H9 (cell line): ENCODE measurements around the gene GLIPR2. TPM values are rescaled to one million over a fixed set of nuclear protein-coding genes. Genes with fewer than 3 reads are reported as not detected.

Source experiments
- DNase-seq: peaks from one replicate; pipeline ENCODE4 v3.0.0-alpha.2; 2017
- H2AFZ ChIP-seq: one replicate; pipeline ENCODE4 v1.6.1; 2013; ENCODE audit warnings: mild to moderate bottlenecking, low read length, control low read depth, moderate library complexity
- H2AK5ac ChIP-seq: 2 replicates; pipeline ENCODE4 v1.6.1; 2013; ENCODE audit warnings: low read length, control low read depth, mixed read lengths; ENCODE audit not compliant: insufficient read length
- H2BK120ac ChIP-seq: one replicate; pipeline ENCODE4 v1.6.1; 2013; ENCODE audit warnings: low read depth, mild to moderate bottlenecking, low read length, control low read depth, inconsistent platforms; ENCODE audit not compliant: poor library complexity, severe bottlenecking
- H2BK12ac ChIP-seq: 2 replicates; pipeline ENCODE4 v1.6.1; 2013; ENCODE audit warnings: low read length, control low read depth, mixed read lengths, low read depth; ENCODE audit not compliant: insufficient read length
- H2BK15ac ChIP-seq: 2 replicates; pipeline ENCODE4 v1.6.1; 2013; ENCODE audit warnings: low read depth, low read length, control low read depth
- H2BK20ac ChIP-seq: one replicate; pipeline ENCODE4 v1.6.1; 2013; ENCODE audit warnings: low read depth, mild to moderate bottlenecking, low read length, control low read depth, inconsistent platforms; ENCODE audit not compliant: poor library complexity, severe bottlenecking
- H2BK5ac ChIP-seq: 2 replicates; pipeline ENCODE4 v1.6.1; 2013; ENCODE audit warnings: low read length, control low read depth, mixed read lengths; ENCODE audit not compliant: insufficient read length
- H3K14ac ChIP-seq: 2 replicates; pipeline ENCODE4 v1.6.1; 2013; ENCODE audit warnings: low read length, control low read depth; ENCODE audit not compliant: insufficient read depth
- H3K18ac ChIP-seq: 2 replicates; pipeline ENCODE4 v1.6.1; 2013; ENCODE audit warnings: low read depth, mild to moderate bottlenecking, mixed read lengths, low read length, control low read depth; ENCODE audit not compliant: insufficient read length
- H3K23ac ChIP-seq: 2 replicates; pipeline ENCODE4 v1.6.1; 2013; ENCODE audit warnings: low read length, control low read depth, mixed read lengths, low read depth; ENCODE audit not compliant: insufficient read length
- H3K23me2 ChIP-seq: 2 replicates; pipeline ENCODE4 v1.6.1; 2013; ENCODE audit warnings: low read depth, mild to moderate bottlenecking, mixed read lengths, low read length, control low read depth; ENCODE audit not compliant: insufficient read length, poor library complexity, severe bottlenecking
- H3K27ac ChIP-seq: 2 replicates; pipeline ENCODE4 v1.5.1; 2013; ENCODE audit warnings: low read length, control low read depth, mixed read lengths, low read depth; ENCODE audit not compliant: insufficient read length
- H3K27me3 ChIP-seq: 2 replicates; pipeline ENCODE4 v1.6.1; 2013; ENCODE audit warnings: low read length, control low read depth, inconsistent platforms; ENCODE audit not compliant: insufficient read depth
- H3K4ac ChIP-seq: 2 replicates; pipeline ENCODE4 v1.6.1; 2013; ENCODE audit warnings: low read depth, mild to moderate bottlenecking, control low read depth, inconsistent platforms, low read length, moderate library complexity
- H3K4me1 ChIP-seq: 2 replicates; pipeline ENCODE4 v1.6.1; 2013; ENCODE audit warnings: low read length, control low read depth, inconsistent platforms; ENCODE audit not compliant: insufficient read depth
- H3K4me2 ChIP-seq: 2 replicates; pipeline ENCODE4 v1.6.1; 2013; ENCODE audit warnings: low read length, control low read depth, mixed read lengths; ENCODE audit not compliant: insufficient read length, insufficient read depth
- H3K56ac ChIP-seq: 2 replicates; pipeline ENCODE4 v1.6.1; 2013; ENCODE audit warnings: low read depth, mild to moderate bottlenecking, mixed read lengths, low read length, control low read depth; ENCODE audit not compliant: insufficient read length
- H3K79me1 ChIP-seq: 2 replicates; pipeline ENCODE4 v1.6.1; 2013; ENCODE audit warnings: low read depth, mild to moderate bottlenecking, moderate library complexity, low read length, control low read depth, inconsistent platforms; ENCODE audit not compliant: insufficient read depth, poor library complexity, severe bottlenecking
- H3K79me2 ChIP-seq: 2 replicates; pipeline ENCODE4 v1.6.1; 2013; ENCODE audit warnings: low read length, control low read depth, inconsistent platforms; ENCODE audit not compliant: insufficient read depth
- H3K9ac ChIP-seq: 2 replicates; pipeline ENCODE4 v1.6.1; 2013; ENCODE audit warnings: low read length, control low read depth, mixed read lengths; ENCODE audit not compliant: insufficient read length; ENCODE audit errors: extremely low read depth
- H3K9me3 ChIP-seq: one replicate; pipeline ENCODE4 v1.6.1; 2013; ENCODE audit warnings: low read depth, low read length, inconsistent platforms; ENCODE audit not compliant: control insufficient read depth
- H3T11ph ChIP-seq: one replicate; pipeline ENCODE4 v1.6.1; 2013; ENCODE audit warnings: mild to moderate bottlenecking, low read length, control low read depth, inconsistent platforms
- H4K20me1 ChIP-seq: one replicate; pipeline ENCODE4 v1.6.1; 2013; ENCODE audit not compliant: control insufficient read depth, insufficient read length, insufficient read depth
- H4K5ac ChIP-seq: 2 replicates; pipeline ENCODE4 v1.6.1; 2013; ENCODE audit warnings: low read depth, mild to moderate bottlenecking, mixed read lengths, low read length, control low read depth; ENCODE audit not compliant: insufficient read length
- H4K8ac ChIP-seq: replicated peaks from 2 replicates; pipeline ENCODE4 v1.6.1; 2013; ENCODE audit warnings: low read length, control low read depth, mixed read lengths, low read depth; ENCODE audit not compliant: insufficient read length
- H4K91ac ChIP-seq: 2 replicates; pipeline ENCODE4 v1.6.1; 2013; ENCODE audit warnings: low read depth, mild to moderate bottlenecking, moderate library complexity, mixed read lengths, low read length, control low read depth; ENCODE audit not compliant: insufficient read length
- H3K27ac Mint-ChIP-seq, 3 experiments: 2 replicates in 2 of 3; 3 replicates in 1 of 3; pipeline ENCODE4 v1.8.0; 2020 to 2021; ENCODE audit warnings: mixed read lengths in 3 of 3, mild to moderate bottlenecking in 1 of 3, moderate library complexity in 1 of 3
- H3K27me3 Mint-ChIP-seq: 2 replicates; pipeline ENCODE4 v1.8.0; 2021; ENCODE audit warnings: low read depth, mild to moderate bottlenecking, moderate library complexity, mixed read lengths
- H3K36me3 Mint-ChIP-seq, 3 experiments: 2 replicates in 2 of 3; 3 replicates in 1 of 3; pipeline ENCODE4 v1.8.0; 2020 to 2021; ENCODE audit warnings: low read depth in 3 of 3, mixed read lengths in 3 of 3; ENCODE audit not compliant: insufficient read depth in 1 of 3
- H3K4me1 Mint-ChIP-seq, 2 experiments: 2 replicates each; pipeline ENCODE4 v1.8.0; 2020; ENCODE audit warnings: mixed read lengths in 2 of 2
- H3K4me3 Mint-ChIP-seq, 2 experiments: 2 replicates in 1 of 2; 3 replicates in 1 of 2; pipeline ENCODE4 v1.8.0; 2020 to 2021; ENCODE audit warnings: mild to moderate bottlenecking in 2 of 2, mixed read lengths in 2 of 2, moderate library complexity in 1 of 2
- H3K9me3 Mint-ChIP-seq, 2 experiments: 2 replicates in 1 of 2; 3 replicates in 1 of 2; pipeline ENCODE4 v1.8.0; 2020; ENCODE audit warnings: mild to moderate bottlenecking in 2 of 2, mixed read lengths in 2 of 2, moderate library complexity in 1 of 2
- WGBS: extraction: QIAGEN DNeasy Blood & Tissue Kit; methylation state at CpG from one replicate; pipeline ENCODE4 v1.1.7; 2013; ENCODE audit warnings: missing lambda C conversion rate, low lambda C conversion rate, mixed read lengths; ENCODE audit not compliant: insufficient read length; ENCODE audit errors: extremely low coverage; 5-methylcytosine and 5-hydroxymethylcytosine counted together
- total RNA-seq: library from RNA; stranded (reverse); gene quantifications from 2 replicates; pipeline ENCODE4 v1.2.1, GENCODE V29; 2021
- TF ChIP-seq, protein P1 (sequence below): fragments of 200-600 bp; sonication (generic); conservative IDR thresholded peaks from 3 replicates; pipeline ENCODE4 v1.8.0; 2021; ENCODE audit warnings: antibody characterized with exemption, mild to moderate bottlenecking

The GLIPR2 gene
- total RNA-seq, 1 experiment from 2014 or later: 10.0 TPM

- Mint-ChIP-seq H3K27ac (peak overlapping the region in 1 of 3 experiments; percentile 12; a peak in 1 of 7 replicates), H3K9me3 (no peaks in the 10 kb centered on the region; a peak in 1 of 5 replicates), H3K4me3 (no peak overlapping the region), H3K36me3 (peaks cover 0 to 10% (median 0%) of the 10 kb centered on the region in 3 experiments; a peak in 1 of 7 replicates), H3K4me1 (peaks cover 36 to 47% of the 10 kb centered on the region in 2 experiments), H3K27me3 (peaks cover 20% of the 10 kb centered on the region)
- Histone ChIP-seq H3K79me1 (no peaks in the 10 kb centered on the region), H3K14ac (no peak overlapping the region), H2BK12ac (no peak overlapping the region), H3K27me3 (no peaks in the 10 kb centered on the region), H3K79me2 (no peaks in the 10 kb centered on the region), H2BK5ac (no peak overlapping the region), H2BK120ac (no peak overlapping the region), H4K91ac (no peak overlapping the region), H2AFZ (no peak overlapping the region), H3K56ac (no peak overlapping the region), H2AK5ac (no peak overlapping the region), H3K27ac (no peak overlapping the region), H3K4me2 (no peak overlapping the region), H2BK20ac (no peak overlapping the region), H3K9ac (no peak overlapping the region), H2BK15ac (no peak overlapping the region), H3K4ac (no peak overlapping the region), H3K18ac (no peak overlapping the region), H3K4me1 (peaks cover 10% of the 10 kb centered on the region), H4K20me1 (no peaks in the 10 kb centered on the region), H3K23ac (no peak overlapping the region), H3K23me2 (no peaks in the 10 kb centered on the region), H3K9me3 (no peaks in the 10 kb centered on the region), H4K5ac (no peak overlapping the region), H4K8ac (no peak overlapping the region), H3T11ph (no peak overlapping the region)
- peak; percentile 43 for DNase-seq
- no CpG with 5 or more reads among the region's 3 CpGs for WGBS
- TF ChIP-seq, protein P1, sequence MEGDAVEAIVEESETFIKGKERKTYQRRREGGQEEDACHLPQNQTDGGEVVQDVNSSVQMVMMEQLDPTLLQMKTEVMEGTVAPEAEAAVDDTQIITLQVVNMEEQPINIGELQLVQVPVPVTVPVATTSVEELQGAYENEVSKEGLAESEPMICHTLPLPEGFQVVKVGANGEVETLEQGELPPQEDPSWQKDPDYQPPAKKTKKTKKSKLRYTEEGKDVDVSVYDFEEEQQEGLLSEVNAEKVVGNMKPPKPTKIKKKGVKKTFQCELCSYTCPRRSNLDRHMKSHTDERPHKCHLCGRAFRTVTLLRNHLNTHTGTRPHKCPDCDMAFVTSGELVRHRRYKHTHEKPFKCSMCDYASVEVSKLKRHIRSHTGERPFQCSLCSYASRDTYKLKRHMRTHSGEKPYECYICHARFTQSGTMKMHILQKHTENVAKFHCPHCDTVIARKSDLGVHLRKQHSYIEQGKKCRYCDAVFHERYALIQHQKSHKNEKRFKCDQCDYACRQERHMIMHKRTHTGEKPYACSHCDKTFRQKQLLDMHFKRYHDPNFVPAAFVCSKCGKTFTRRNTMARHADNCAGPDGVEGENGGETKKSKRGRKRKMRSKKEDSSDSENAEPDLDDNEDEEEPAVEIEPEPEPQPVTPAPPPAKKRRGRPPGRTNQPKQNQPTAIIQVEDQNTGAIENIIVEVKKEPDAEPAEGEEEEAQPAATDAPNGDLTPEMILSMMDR: no peak
Measured at GRCh38 chr9:36164989-36165388, 28.5 kb downstream of the GLIPR2 start.
